ENCODE results near the gene FRMPD1. TPM values are rescaled to one million over a fixed set of nuclear protein-coding genes. Genes with fewer than 3 reads are reported as not detected.

FRMPD1 gene
- total and polyA plus RNA-seq, 2 donors (not counting 1 experiment from before 2014, with no cell fraction given), result not detected

GRCh38 chr9:37620396-37620795 lies 30.4 kb upstream of the FRMPD1 start:
- TF ChIP-seq EZH2 (IDR thresholded peaks at IDR 0.05; ENCODE audit: low read length, missing control alignments) (no peak), CTCF (conservative IDR thresholded peaks at IDR 0.05 in 1 of 2, IDR thresholded peaks at IDR 0.05 in 1 of 2; ENCODE audit: low read depth in 1 of 2, low read length in 2 of 2) (no peak)
- Histone ChIP-seq H4K20me1 (ENCODE audit: control insufficient read depth, extremely low read depth, insufficient read depth, low read length) (no peaks in the 10 kb centered on the region), H3K27ac (ENCODE audit: insufficient read depth, low read length) (no peak overlapping the region), H3K27me3 (ENCODE audit: control insufficient read depth, insufficient read depth, low read length) (no peaks in the 10 kb centered on the region), H3K4me3 (replicated peaks in 1 of 4; ENCODE audit: control extremely low read depth in 1 of 4, insufficient read depth in 1 of 4, low read depth in 3 of 4, low read length in 4 of 4) (no peak overlapping the region), H3K9ac (ENCODE audit: insufficient read depth, low read length) (no peak overlapping the region), H3K4me2 (ENCODE audit: extremely low read depth, insufficient read depth, low read length) (no peak overlapping the region), H2AFZ (ENCODE audit: low read length) (no peak overlapping the region), H3K36me3 (ENCODE audit: control insufficient read depth, insufficient read depth, low read length) (no peaks in the 10 kb centered on the region), H3K9me3 (ENCODE audit: control insufficient read depth, insufficient read depth, low read depth, low read length) (no peaks in the 10 kb centered on the region), H3K79me2 (ENCODE audit: control insufficient read depth, insufficient read depth, low read length) (no peaks in the 10 kb centered on the region), H3K4me1 (ENCODE audit: control insufficient read depth, extremely low read depth, insufficient read depth, low read length) (no peaks in the 10 kb centered on the region)
- DNase-seq (ENCODE audit: low read depth in 2 of 2), result no peak

- Histone ChIP-seq H3K36me3 (ENCODE audit: control insufficient read depth, insufficient read depth, low read length) (no peaks in the 10 kb centered on the region), H3K4me2 (ENCODE audit: extremely low read depth, insufficient read depth, low read length) (no peak overlapping the region), H4K20me1 (ENCODE audit: control insufficient read depth, extremely low read depth, insufficient read depth, low read length) (no peaks in the 10 kb centered on the region), H3K79me2 (ENCODE audit: control insufficient read depth, insufficient read depth, low read length) (no peaks in the 10 kb centered on the region), H3K27ac (ENCODE audit: insufficient read depth, low read length) (no peak overlapping the region), H2AFZ (ENCODE audit: low read length) (no peak overlapping the region), H3K9ac (ENCODE audit: insufficient read depth, low read length) (no peak overlapping the region), H3K4me1 (ENCODE audit: control insufficient read depth, extremely low read depth, insufficient read depth, low read length) (no peaks in the 10 kb centered on the region), H3K27me3 (ENCODE audit: control insufficient read depth, insufficient read depth, low read length) (no peaks in the 10 kb centered on the region), H3K4me3 (replicated peaks in 1 of 4; ENCODE audit: control extremely low read depth in 1 of 4, insufficient read depth in 1 of 4, low read depth in 3 of 4, low read length in 4 of 4) (no peak overlapping the region), H3K9me3 (ENCODE audit: control insufficient read depth, insufficient read depth, low read depth, low read length) (no peaks in the 10 kb centered on the region)
- no peak for DNase-seq (ENCODE audit: low read depth in 2 of 2)
- no peak for TF ChIP-seq EZH2 (IDR thresholded peaks at IDR 0.05; ENCODE audit: low read length, missing control alignments)
- TF ChIP-seq CTCF (conservative IDR thresholded peaks at IDR 0.05 in 1 of 2, IDR thresholded peaks at IDR 0.05 in 1 of 2; ENCODE audit: low read depth in 1 of 2, low read length in 2 of 2), result no peak
These were observed 29.3 kb upstream of the FRMPD1 start for GRCh38 chr9:37621273-37622121.

GRCh38 chr9:37622462-37622861 lies 28.3 kb upstream of the FRMPD1 start:
- TF ChIP-seq CTCF (conservative IDR thresholded peaks at IDR 0.05 in 1 of 2, IDR thresholded peaks at IDR 0.05 in 1 of 2; ENCODE audit: low read depth in 1 of 2, low read length in 2 of 2) (no peak), EZH2 (IDR thresholded peaks at IDR 0.05; ENCODE audit: low read length, missing control alignments) (no peak)
- Histone ChIP-seq H3K27ac (ENCODE audit: insufficient read depth, low read length) (no peak overlapping the region), H3K4me3 (replicated peaks in 1 of 4; ENCODE audit: control extremely low read depth in 1 of 4, insufficient read depth in 1 of 4, low read depth in 3 of 4, low read length in 4 of 4) (no peak overlapping the region), H2AFZ (ENCODE audit: low read length) (no peak overlapping the region), H4K20me1 (ENCODE audit: control insufficient read depth, extremely low read depth, insufficient read depth, low read length) (no peaks in the 10 kb centered on the region), H3K27me3 (ENCODE audit: control insufficient read depth, insufficient read depth, low read length) (no peaks in the 10 kb centered on the region), H3K9ac (ENCODE audit: insufficient read depth, low read length) (no peak overlapping the region), H3K79me2 (ENCODE audit: control insufficient read depth, insufficient read depth, low read length) (no peaks in the 10 kb centered on the region), H3K36me3 (ENCODE audit: control insufficient read depth, insufficient read depth, low read length) (no peaks in the 10 kb centered on the region), H3K4me2 (ENCODE audit: extremely low read depth, insufficient read depth, low read length) (no peak overlapping the region), H3K9me3 (ENCODE audit: control insufficient read depth, insufficient read depth, low read depth, low read length) (no peaks in the 10 kb centered on the region), H3K4me1 (ENCODE audit: control insufficient read depth, extremely low read depth, insufficient read depth, low read length) (no peaks in the 10 kb centered on the region)
- DNase-seq (ENCODE audit: low read depth in 2 of 2), result peak in 1 of 2 donors; percentile 1

All from fibroblast of lung (primary cell).